Fibroblast of lung (primary cell): ENCODE measurements around the gene CCDC180. TPM values are rescaled to one million over a fixed set of nuclear protein-coding genes. Genes with fewer than 3 reads are reported as not detected.

Experiments used
- DNase-seq, 2 donors: peaks; one replicate each; pipeline versions ENCODE4 v3.0.0 to v3.0.0-alpha.2; 2010; ENCODE audit warnings: low read depth in 2 of 2
- H2AFZ ChIP-seq: 2 replicates; pipeline ENCODE4 v1.5.1; 2012; ENCODE audit warnings: low read length, control low read depth, inconsistent platforms
- H3K27ac ChIP-seq: 2 replicates; pipeline ENCODE4 v1.5.1; 2011; ENCODE audit warnings: low read length, control low read depth; ENCODE audit not compliant: insufficient read depth
- H3K27me3 ChIP-seq: 2 replicates; pipeline ENCODE4 v1.5.1; 2011; ENCODE audit warnings: mild to moderate bottlenecking, low read length; ENCODE audit not compliant: control insufficient read depth, insufficient read depth
- H3K36me3 ChIP-seq: 2 replicates; pipeline ENCODE4 v1.5.1; 2011; ENCODE audit warnings: low read length; ENCODE audit not compliant: control insufficient read depth, insufficient read depth
- H3K4me1 ChIP-seq: 2 replicates; pipeline ENCODE4 v1.5.1; 2011; ENCODE audit warnings: low read length; ENCODE audit not compliant: control insufficient read depth, insufficient read depth; ENCODE audit errors: extremely low read depth
- H3K4me2 ChIP-seq: 2 replicates; pipeline ENCODE4 v1.5.1; 2011; ENCODE audit warnings: low read length, control low read depth; ENCODE audit not compliant: insufficient read depth; ENCODE audit errors: extremely low read depth
- H3K4me3 ChIP-seq, 4 experiments: fragments of 200-600 bp in 1 of 4; sonication (generic) in 1 of 4; replicated peaks in 1 of 4; 2 replicates each; pipeline ENCODE4 v1.5.1; 2011 to 2016; ENCODE audit warnings: low read length in 4 of 4, low read depth in 3 of 4, mild to moderate bottlenecking in 3 of 4, control low read depth in 2 of 4, inconsistent platforms in 1 of 4, mixed read lengths in 1 of 4; ENCODE audit not compliant: insufficient read depth in 1 of 4; ENCODE audit errors: control extremely low read depth in 1 of 4
- H3K79me2 ChIP-seq: 2 replicates; pipeline ENCODE4 v1.5.1; 2012; ENCODE audit warnings: mild to moderate bottlenecking, low read length, inconsistent platforms; ENCODE audit not compliant: control insufficient read depth, insufficient read depth
- H3K9ac ChIP-seq: 2 replicates; pipeline ENCODE4 v1.5.1; 2011; ENCODE audit warnings: mild to moderate bottlenecking, low read length, control low read depth; ENCODE audit not compliant: insufficient read depth
- H3K9me3 ChIP-seq: 2 replicates; pipeline ENCODE4 v1.5.1; 2012; ENCODE audit warnings: low read depth, low read length; ENCODE audit not compliant: control insufficient read depth, insufficient read depth
- H4K20me1 ChIP-seq: 2 replicates; pipeline ENCODE4 v1.5.1; 2011; ENCODE audit warnings: low read length; ENCODE audit not compliant: control insufficient read depth, insufficient read depth; ENCODE audit errors: extremely low read depth
- CTCF ChIP-seq, 2 donors: IDR thresholded peaks in 1 of 2; conservative IDR thresholded peaks in 1 of 2; 1 replicate in 1 of 2; 2 replicates in 1 of 2; pipeline ENCODE4 v1.5.1; 2011 to 2012; ENCODE audit warnings: low read length in 2 of 2, control low read depth in 1 of 2, inconsistent platforms in 1 of 2, low read depth in 1 of 2, mild to moderate bottlenecking in 1 of 2
- EZH2 ChIP-seq: IDR thresholded peaks from 2 replicates; pipeline ENCODE4 v1.5.1; 2012; ENCODE audit warnings: low read length, control low read depth, mild to moderate bottlenecking; ENCODE audit errors: missing control alignments
- polyA plus RNA-seq, 2 donors: library from polyadenylated mRNA; depleted of rRNA in 1 of 2; stranded (reverse) in 1 of 2; unstranded in 1 of 2; fragments of >200 nt; gene quantifications; 2 replicates each; pipeline ENCODE4 v1.2.1, GENCODE V29; 2011 to 2012; ENCODE audit warnings: missing spikeins in 1 of 2
- total RNA-seq: library from RNA; depleted of rRNA; stranded (reverse); fragments of >200 nt; gene quantifications from 2 replicates; pipeline ENCODE4 v1.2.1, GENCODE V29; 2014

The CCDC180 gene
- total and polyA plus RNA-seq, 2 donors (not counting 1 experiment from before 2014, with no cell fraction given) = 0.73 to 2.5 TPM

- no peaks in the 10 kb centered on the region for H3K79me2 ChIP-seq
- H3K9me3 ChIP-seq = no peaks in the 10 kb centered on the region
- no peaks in the 10 kb centered on the region for H3K27me3 ChIP-seq
- no peak overlapping the region for H3K4me3 ChIP-seq
- H4K20me1 ChIP-seq = no peaks in the 10 kb centered on the region
- H3K36me3 ChIP-seq = no peaks in the 10 kb centered on the region
- no peak for TF ChIP-seq EZH2
- no peak for TF ChIP-seq CTCF (conservative IDR thresholded peaks at IDR 0.05 in 1 of 2, IDR thresholded peaks at IDR 0.05 in 1 of 2; ENCODE audit: low read depth in 1 of 2, low read length in 2 of 2)
- no peak overlapping the region for H3K4me2 ChIP-seq
- no peak overlapping the region for H2AFZ ChIP-seq
- H3K27ac ChIP-seq = no peak overlapping the region
- no peaks in the 10 kb centered on the region for H3K4me1 ChIP-seq
- DNase-seq = no peak
- H3K9ac ChIP-seq = no peak overlapping the region
These were observed 5.5 kb upstream of the CCDC180 start for GRCh38 chr9:97301974-97302373.

GRCh38 chr9:97304586-97304985 lies 2.9 kb upstream of the CCDC180 start:
- no peaks in the 10 kb centered on the region for H3K36me3 ChIP-seq
- no peak overlapping the region for H3K27ac ChIP-seq
- no peak for TF ChIP-seq EZH2
- TF ChIP-seq CTCF (conservative IDR thresholded peaks at IDR 0.05 in 1 of 2, IDR thresholded peaks at IDR 0.05 in 1 of 2; ENCODE audit: low read depth in 1 of 2, low read length in 2 of 2) = no peak
- H4K20me1 ChIP-seq = no peaks in the 10 kb centered on the region
- no peak overlapping the region for H3K4me2 ChIP-seq
- no peaks in the 10 kb centered on the region for H3K4me1 ChIP-seq
- no peaks in the 10 kb centered on the region for H3K79me2 ChIP-seq
- no peak for DNase-seq
- H3K9ac ChIP-seq = no peak overlapping the region
- peaks cover 3% of the 10 kb centered on the region for H3K27me3 ChIP-seq
- H2AFZ ChIP-seq = no peak overlapping the region
- no peaks in the 10 kb centered on the region for H3K9me3 ChIP-seq
- H3K4me3 ChIP-seq = no peak overlapping the region

GRCh38 chr9:97305501-97306298 lies 1.8 kb upstream of the CCDC180 start:
- H3K4me3 ChIP-seq = no peak overlapping the region
- H3K9ac ChIP-seq = no peak overlapping the region
- no peaks in the 10 kb centered on the region for H4K20me1 ChIP-seq

More at GRCh38 chr9:97305501-97306298, 1.8 kb upstream of the CCDC180 start:
- no peak for TF ChIP-seq CTCF (conservative IDR thresholded peaks at IDR 0.05 in 1 of 2, IDR thresholded peaks at IDR 0.05 in 1 of 2; ENCODE audit: low read depth in 1 of 2, low read length in 2 of 2)
- TF ChIP-seq EZH2 = no peak
- no peaks in the 10 kb centered on the region for H3K4me1 ChIP-seq
- H2AFZ ChIP-seq = no peak overlapping the region
- no peak overlapping the region for H3K27ac ChIP-seq
- H3K9me3 ChIP-seq = no peaks in the 10 kb centered on the region
- H3K27me3 ChIP-seq = peaks cover 3% of the 10 kb centered on the region
- no peaks in the 10 kb centered on the region for H3K79me2 ChIP-seq
- no peaks in the 10 kb centered on the region for H3K36me3 ChIP-seq
- no peak for DNase-seq
- no peak overlapping the region for H3K4me2 ChIP-seq
